Hematopoietic multipotent progenitor cell treated with erythropoietin and hydrocortisone succinate and interleukin-3 and kit ligand, for 6 days (in vitro differentiated cells): Measurements from ENCODE around the gene CNRIP1.
"Not testable (repeated sequence)": the region's sequence is repeated elsewhere in the genome, so short reads cannot be mapped to it uniquely, and the experiment has no call there.

Source experiments
- DNase-seq: peaks from one replicate; pipeline ENCODE4 v3.0.0-alpha.2; 2015

Gene CNRIP1, protein sequence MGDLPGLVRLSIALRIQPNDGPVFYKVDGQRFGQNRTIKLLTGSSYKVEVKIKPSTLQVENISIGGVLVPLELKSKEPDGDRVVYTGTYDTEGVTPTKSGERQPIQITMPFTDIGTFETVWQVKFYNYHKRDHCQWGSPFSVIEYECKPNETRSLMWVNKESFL

DNA sequence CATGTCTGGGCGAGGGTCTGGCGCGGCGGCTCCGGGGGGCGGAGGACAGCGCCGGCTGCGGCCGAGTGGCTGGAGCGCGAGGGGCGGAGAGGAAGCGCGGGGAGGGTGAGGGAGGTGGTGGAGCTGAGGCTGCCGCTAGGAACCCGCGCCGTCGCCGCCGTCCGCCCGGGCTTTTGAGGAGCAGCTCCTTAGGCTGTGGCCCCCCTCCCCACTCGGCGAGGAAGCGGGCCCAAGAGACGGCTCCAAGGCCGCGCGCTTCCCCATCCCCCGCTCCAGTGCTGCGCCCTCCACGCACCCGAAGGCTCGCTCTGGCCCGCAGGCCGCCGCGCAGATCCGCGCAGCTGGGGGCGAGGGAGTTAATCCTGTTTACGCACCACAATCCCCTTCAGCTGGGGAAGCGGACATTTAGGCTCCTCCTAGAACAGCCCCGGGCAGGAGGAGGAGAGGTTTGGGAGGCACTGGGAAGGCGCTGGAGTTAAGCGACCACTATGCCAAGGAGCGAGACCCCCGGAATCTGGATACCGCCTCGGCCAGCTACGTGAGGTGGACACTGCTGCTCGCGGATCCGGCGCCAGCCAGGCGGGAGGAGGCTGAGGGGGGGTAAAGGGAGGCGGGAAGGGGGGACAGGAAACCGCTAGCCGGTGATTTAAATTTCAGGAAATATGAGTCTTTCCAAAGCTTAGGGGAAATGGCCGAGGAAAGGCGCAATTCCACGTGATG is at the start of gene CNRIP1:
TSS of gene CNRIP1 (minus strand) at position 552 of the 720 bp plus-strand sequence. CDS start at position 3, 549 bp downstream.
- DNase-seq = peak; percentile 62

DNA sequence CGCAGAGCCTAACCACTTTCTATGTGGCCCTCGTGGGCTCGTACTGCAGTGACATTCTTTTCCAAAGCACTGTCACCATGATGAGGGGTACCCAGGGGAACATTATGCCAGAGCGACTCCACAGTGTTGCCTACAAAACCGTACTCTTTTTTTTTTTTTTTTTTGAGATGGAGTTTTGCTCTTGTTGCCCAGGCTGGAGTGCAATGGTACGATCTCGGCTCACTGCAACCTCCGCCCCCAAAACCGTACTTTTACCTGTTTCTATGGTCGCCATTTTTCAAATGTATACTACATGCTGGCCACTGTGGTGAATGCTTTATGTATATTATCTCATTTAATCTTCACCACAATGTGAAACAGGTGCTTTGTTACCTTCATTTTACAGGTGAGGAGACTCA is 49.6 kb upstream of the CNRIP1 start:
- no peak for DNase-seq

DNA sequence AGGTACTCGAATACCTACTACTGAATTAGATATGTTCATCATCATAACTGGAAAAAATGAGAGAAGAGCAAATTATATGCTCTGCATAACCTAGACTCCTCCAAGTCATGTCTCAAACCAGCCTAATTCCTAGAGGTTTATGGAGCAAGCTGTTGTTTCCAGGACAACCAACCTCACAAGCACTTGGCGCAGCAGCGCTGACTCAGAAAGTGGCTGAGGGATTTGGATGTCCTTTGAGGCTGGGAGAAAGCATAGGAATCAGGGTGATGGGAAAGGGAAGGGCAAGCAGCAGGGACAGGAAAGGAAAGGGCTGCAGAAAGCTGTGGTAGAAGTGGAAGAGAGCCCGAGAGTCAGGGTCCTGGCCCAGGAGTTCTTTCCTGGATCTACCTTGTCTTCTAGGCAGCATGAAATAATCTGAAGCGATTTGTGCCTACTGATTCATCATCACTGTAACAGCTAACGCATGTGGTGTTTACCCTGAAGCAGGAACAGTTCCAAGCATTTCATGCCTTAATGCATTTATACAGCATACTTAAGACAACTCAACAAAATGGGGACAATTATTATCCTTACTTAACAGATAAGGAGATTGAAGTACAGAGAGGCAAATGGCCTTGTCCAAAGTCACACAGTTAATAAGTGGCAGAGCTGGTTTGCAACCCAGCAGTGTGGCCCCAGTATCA is 49.0 kb upstream of the CNRIP1 start:
- no peak for DNase-seq

DNA sequence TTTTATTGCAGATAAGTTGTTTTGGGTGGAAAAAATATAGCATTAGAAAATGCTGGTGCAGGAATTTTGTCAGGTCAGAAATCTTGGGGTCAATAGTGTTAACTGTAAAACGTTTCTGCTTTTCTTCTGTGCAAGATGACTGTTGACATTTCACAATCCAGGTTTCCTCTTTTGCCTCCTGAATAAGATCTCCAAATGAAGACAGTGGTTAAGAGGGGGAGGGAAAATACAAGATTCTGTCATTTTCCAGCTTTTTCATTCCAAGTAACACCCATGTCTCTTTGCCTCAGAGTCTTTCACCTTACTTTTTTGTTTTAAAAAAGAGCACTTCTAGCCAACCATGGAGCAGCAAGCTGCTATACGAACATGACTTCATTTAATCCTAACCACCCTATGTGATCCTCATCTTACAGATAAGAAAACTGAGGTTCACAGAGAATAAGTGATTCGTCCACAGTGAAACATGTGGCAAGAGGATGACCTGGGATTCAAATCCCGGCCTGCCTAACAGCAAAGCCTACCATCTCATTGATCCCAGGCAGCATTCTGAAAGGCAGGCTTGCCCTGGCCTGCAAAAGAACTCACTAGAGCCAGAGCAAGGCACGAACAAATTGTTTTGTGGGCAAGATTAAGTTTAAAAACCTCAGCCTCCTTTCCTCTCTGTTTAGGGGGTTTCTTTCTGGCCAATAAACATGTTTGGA is 48.4 kb upstream of the CNRIP1 start:
- DNase-seq = peak; percentile 66

DNA sequence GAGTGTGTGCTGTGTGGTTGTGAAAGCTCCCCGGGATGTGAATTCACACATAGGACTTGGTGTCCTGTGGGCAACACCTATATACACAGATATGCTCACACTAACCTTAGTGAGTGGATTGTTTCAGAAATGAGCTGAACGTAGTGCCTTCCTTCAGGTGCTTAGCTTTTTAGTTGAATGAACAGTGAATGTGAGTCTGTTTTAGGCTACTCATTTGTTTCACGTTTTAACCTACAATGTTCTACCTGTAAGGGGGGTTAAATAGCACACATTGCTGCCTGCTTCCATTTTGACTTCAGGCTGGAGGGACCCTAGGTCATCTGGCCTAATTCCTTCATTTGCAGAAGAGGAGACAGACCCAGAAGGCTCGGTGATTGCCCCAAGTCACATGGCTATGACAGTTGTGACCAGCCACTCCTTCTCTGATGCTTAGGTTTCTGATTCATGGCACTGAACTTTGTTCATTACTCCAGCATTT is 46.4 kb upstream of the CNRIP1 start:
- DNase-seq = peak; percentile 56

DNA sequence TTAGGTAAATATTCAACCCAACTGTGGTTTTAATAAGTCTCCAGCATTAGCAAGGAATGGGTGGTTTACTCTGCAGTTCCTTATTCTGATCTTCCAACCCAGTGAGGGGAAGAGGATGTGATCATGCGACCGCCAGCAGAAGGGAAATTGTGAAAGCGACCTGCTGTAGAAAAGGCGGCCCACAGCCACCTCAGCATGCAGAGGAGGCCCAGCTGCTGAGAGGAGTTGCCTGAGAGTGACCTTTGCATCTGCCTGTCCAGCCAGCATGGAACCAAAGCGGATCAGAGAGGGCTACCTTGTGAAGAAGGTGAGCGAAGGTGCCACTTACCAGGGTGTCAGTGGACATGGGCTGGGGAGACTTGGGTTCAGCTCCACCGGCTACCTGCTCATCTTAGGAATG is 45.3 kb upstream of the CNRIP1 start, which contains the start of gene PLEK:
TSS of gene PLEK (plus strand) at position 196 of the 400 bp plus-strand sequence. CDS start at position 266, 70 bp downstream.
- DNase-seq = peak; percentile 84

DNA sequence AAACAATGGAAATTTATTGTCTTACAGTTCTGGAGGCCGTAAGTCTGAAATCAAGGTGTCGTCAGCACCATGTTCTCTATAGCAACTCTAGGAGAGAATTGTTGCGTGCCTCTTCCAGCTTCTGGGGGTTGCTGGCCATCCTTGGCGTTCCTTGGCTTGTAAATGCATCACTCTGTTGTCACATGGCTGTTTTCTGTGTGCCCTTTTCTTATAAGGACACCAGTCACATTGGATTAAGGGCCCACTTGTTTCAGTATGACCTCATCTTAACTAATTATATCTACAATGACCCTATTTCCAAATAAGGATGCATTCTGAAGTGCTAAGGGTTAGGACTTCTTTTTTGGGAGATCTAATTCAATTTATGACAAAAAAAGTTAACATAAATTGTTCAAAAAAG is 44.0 kb upstream of the CNRIP1 start:
- DNase-seq = no peak

DNA sequence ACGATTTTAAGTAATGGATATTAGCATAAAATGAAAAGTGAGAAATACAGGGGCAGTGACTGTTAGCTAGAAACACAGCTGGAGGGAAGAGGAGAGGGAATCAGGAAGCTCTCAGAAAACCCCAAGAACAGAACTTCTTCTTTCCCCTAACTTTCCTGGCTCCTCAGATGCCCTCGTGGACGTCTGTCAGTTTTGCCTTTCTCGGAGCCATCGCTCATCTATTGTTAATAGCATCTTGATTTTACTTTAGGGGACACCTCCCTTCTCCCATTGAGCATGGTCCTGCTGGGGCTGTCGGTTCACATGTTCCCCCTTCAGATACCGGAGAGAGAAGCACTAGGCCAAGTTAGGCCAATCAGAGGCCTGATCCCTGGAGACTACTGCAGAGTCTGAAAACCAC is 43.0 kb upstream of the CNRIP1 start:
- DNase-seq = no peak

DNA sequence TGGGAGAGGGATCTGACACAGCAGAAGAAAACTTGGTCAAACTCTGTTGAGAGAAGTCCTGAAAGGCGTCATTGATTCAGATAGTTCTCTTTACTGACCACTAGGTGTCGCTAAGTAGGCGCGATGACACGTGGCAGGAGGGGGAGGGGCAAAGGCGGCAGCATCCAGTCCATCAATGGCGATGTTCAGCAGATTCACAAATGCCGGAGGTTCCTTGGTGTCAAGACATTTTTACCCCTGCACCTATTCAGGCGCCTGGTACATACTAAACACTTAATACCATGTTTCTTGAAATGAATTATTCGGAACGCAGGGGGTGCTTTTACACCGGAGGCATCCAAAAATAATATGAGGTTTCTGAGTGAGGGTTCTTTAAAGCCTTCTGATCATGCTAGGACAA is 42.3 kb upstream of the CNRIP1 start:
- DNase-seq = peak; percentile 97

DNA sequence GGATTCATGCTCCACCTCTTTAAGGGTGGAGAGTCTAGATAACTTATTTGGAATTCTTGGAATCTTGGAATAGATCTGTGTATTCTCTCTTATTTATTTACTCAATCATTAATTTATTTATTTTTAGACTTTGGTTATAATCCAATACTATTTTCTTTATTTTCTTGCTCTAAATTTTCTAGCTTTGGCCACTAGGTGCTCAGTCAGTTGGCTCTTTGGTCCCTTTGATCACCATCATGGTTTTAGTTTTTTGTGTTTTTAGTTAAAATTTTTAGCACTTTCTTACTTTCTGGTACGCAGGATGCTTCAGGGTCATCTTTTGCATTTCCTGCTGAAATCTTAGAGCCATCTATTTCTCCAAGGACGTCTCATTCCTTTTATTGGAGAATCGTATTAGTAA is 40.1 kb upstream of the CNRIP1 start:
- DNase-seq = no peak

DNA sequence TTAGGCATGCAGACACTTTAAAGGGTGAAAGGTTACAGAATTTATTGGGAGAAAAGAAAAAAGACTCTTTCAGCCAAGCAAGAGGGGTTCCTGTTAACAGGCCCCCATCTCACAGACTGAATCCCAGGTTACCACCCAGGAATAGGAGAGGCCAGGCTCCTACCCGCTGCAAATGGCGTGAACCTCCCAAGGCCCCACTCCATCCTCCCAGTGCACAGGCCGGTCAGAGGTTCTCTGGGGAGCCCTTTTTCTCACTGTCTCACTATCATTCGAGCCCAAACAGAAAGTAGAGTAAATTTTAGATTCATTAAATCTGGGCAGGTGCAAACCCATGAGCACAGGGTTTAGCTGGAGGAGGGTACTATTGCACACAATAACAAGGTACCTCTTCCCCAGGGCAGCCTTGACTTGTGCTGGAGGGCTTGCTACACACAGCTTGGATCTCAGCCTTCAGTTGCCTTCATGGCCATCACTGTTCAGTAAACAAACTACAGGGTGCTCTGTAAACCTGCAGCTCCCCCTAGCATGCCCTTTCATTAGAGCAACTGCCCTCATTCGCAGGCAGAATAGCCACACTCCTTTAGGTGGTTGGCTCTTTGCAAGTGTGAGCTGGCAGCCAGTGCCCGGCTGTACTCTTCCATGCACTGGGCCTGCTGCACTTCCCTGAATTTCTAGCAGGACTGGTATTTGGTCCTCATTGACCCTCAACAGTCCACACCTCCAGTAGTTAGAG is 38.0 kb upstream of the CNRIP1 start:
- peak; percentile 96 for DNase-seq

DNA sequence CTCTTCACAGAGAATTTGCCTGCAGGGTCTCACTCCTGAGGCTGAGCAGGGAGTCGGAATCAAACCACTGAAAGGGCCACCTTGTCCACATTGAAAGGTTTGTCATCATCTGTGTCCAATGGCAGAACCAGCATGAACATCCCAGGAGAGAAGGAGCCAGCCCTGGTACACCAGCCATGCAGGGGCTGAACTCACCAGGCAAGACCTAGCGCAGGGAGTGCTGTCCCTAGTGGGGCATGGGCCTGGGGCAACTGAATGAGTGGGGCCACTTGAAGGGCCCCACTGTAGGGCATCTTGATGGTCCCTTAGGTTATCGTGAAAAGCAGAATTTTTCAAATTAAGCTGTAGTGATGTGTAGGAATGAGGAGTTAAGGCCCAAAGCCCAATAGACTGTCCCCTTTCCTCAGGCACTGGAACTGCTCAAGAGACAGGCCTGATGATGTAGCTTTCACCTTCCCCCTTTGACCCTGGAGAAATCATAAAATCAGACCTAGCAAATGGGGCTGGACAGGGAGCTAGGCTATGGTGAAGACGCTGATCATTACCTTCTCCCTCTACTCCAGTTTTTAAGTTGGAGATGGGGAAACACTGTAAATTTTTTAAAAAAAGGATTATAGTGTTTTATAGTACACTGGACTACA is 37.0 kb upstream of the CNRIP1 start:
- DNase-seq = no peak

DNA sequence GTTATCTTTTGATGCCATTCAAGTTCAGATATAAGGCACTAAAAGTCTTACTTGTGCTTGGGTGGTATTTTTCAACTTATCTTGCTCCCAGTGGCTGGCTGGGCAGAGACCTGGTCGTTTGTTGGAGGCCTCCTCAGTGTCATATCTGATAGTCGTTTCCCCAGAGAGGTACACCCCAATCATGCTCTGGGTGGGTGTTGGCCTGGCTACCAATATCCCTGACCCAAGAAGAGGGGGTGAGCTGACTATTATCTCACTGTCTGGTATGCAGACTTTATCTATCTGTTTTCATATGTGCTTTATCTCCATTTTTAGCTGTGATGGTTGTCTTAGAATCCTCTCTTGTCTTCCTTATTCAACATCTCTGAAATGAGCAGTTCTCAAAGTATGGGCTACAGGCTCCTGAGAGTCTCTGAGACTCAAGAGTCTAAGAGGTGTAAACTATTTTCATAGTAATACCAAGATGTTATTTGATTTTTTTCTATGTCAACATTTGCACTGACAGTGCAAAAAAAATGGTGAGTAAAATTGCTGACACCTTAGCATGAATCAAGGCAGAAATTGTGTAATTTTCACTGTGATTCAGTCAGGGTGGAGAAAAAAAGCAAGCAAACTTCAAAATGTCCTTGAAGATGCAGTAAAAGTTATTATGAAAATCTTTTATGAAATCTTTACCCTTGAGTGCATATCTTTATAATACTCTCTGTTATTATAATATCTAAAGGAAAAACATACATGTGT is 33.1 kb upstream of the CNRIP1 start:
- DNase-seq = peak; percentile 98

DNA sequence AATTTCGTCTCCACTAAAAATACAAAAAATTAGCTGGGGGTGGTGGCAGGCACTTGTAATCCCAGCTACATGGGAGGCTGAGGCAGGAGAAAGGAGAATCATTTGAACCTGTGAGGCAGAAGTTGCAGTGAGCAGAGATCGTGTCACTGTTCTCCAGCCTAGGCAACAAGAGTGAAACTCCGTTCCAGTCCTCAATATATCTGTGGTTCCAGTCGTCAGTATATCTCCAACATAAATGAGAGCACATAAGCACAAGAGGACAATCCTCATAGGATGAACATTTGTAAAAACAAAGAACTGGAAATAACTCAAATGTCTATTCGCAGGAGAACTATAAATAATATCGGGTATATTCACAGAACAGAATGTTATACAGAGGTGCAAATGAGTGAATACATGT is 32.2 kb upstream of the CNRIP1 start:
- peak; percentile 72 for DNase-seq

DNA sequence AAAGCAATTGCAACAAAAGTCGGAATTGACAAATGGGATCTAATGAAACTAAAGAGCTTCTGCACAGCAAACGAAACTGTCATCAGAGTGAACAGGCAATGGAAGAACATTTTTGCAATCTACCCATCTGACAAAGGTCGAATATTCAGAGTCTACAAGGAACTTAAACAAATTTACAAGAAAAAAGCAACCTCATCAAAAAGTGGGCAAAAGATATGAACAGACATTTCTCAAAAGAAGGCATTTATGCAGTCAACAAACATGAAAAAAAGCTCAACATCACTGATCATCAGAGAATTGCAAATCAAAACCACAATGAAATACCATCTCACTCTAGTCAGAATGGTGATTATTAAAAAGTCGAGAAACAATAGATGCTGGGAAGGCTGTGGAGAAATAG is 29.3 kb upstream of the CNRIP1 start:
- DNase-seq = not testable (repeated sequence)

DNA sequence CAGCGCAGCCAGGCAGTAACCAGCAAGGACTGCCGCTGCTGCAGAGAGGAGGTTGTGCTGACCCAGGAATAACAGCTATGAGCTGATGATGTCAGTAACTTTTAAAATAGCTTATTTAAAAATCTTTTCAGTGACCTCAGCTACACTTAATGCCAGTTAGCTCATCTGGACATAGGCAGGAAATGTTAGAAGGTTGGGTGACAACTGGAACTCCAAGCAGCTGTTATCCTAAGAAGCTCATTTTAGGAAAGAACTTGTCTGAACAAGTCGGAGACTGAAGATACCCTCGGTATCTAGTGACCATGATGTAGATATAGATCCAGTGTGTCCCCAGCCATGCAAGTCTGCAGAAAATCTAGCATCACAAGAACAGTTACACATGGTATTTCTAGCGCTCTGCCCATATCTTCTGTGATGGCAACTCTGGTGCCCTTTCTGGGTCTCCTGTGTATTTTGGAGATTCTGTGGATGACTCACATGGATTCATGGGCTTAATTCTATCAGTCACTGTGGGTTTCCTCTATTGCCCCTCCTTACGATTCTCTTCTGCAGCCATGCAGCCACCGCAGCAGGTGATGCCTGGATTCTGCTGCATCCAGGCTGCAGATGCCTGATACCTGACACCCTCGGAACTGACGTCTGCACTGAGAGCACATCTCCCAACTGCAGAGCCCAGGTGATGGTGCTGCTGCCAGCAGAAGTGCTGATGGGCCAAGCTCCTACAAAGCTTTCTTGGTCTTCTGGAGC is 25.6 kb upstream of the CNRIP1 start:
- DNase-seq = no peak

DNA sequence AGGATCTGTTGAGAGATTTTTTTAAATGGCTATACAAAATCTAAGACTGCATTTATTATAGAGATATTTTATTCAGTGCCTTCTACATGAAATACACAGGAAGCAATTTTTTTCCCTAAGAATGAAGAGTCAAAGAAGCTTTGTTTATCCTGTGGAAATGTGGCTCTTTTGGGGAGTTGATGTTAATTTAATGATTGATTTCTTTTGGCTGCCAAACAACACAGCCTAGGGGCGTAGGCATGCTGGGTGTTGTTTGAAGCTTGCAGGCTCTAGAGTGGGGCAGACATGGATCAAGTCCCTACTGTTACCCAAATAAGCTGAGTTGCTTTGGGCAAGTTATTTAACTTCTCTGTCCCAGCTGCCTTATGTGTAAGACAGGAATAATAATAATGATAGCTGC is 24.3 kb upstream of the CNRIP1 start:
- no peak for DNase-seq

DNA sequence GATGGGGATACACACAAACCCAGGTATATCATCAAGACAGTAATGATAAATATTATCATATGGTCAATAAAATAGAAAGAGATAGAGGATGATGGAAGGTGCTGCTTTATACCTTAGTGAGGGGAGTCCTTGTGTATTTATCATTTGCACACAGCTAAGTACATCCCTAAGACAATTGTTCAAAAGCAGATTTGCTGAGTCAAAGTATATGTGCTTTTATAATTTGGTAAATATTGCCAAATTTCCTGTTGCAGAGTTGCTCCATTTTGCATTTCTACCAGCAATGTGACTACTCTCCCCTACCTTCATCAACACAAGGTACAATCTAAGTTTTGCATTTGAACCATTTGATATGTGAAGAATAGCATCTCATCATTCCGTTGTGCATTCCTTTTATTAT is 22.7 kb upstream of the CNRIP1 start:
- DNase-seq = peak; percentile 45

DNA sequence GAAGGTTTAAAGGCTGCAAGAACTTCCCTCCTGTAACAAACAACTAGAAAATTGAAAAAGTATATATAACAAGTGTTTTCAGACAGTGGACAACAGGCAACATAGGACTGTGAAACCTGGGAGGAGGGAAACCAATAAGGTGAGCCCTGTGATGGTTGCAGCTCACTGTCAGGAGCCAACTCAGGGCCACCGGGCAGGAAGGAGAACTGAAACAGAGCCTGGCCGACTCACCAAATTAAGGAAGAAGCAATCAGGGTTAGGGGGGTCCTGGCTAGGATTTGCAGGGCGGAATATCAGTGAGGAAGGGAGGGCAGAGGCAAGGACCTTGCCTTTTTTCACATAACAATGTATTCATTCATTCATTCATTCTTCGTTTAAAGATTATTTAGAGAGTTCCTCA is 21.8 kb upstream of the CNRIP1 start:
- no peak for DNase-seq

DNA sequence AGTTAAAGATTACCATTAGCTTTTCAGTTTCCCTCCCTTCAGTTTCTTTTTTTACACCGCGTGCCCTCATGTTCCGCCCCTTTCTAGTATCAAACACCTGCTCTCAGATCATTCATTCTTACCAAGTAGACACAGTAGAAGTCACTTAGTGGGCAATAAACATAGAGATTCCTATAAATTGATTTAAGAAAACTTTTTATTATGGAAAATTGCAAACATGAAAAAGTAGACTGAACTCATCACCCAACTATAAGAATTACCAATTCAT is 21.2 kb upstream of the CNRIP1 start:
- no peak for DNase-seq
